ENCODE data around the gene PRKN.

- TF ChIP-seq EZH2 (IDR thresholded peaks at IDR 0.05; ENCODE audit: insufficient read depth, poor library complexity, severe bottlenecking) (no peak), EZH2phosphoT487 (IDR thresholded peaks at IDR 0.05; ENCODE audit: insufficient read depth, low read depth) (no peak)
Observed at GRCh38 chr6:161526794-161527193, 1200.8 kb downstream of the PRKN start.
